Measurements from ENCODE around the gene PGAP2. TPM values are rescaled to one million over a fixed set of nuclear protein-coding genes. Genes with fewer than 3 reads are reported as not detected.
A peak's percentile ranks its signal among the peaks of the same experiment; 100 is the strongest.

Gene PGAP2
- total RNA-seq (2014; rRNA removed; shearing (Covaris generic)) (43.2 TPM in 2 replicates), polyA plus RNA-seq (2016; fragmentation: Nextera tagmentation; extraction: Ambion mirVana) (37.8 and 39.3 TPM in 2 replicates)
- long read RNA-seq, transcript PGAP2-207 (6 exons, 931 nt): major isoform, 11 of 46 reads
- long read RNA-seq, transcript PGAP2-227 (5 exons, 1,530 nt): minor isoform, 7 of 46 reads
- long read RNA-seq, partial matches to known transcripts: 1 of 46 reads
- long read RNA-seq, other reads (novel, unspliced or antisense): 22 of 46 reads

- no peak for TF ChIP-seq REST (IDR thresholded peaks at IDR 0.05; ENCODE audit: unreplicated experiment)
- TF ChIP-seq POLR2AphosphoS5 (IDR thresholded peaks at IDR 0.05; ENCODE audit: low read depth): peak; percentile 85
- no peak for TF ChIP-seq JUNB (IDR thresholded peaks at IDR 0.05; ENCODE audit: unreplicated experiment)
- TF ChIP-seq CREB1 (CRISPR knock-in tag; IDR thresholded peaks at IDR 0.05; ENCODE audit: low read depth): peak; percentile 47; the same call in 1 of the 2 replicates
- no peak for TF ChIP-seq ZNF462 (CRISPR knock-in tag; IDR thresholded peaks at IDR 0.05)
- TF ChIP-seq CTCF (conservative IDR thresholded peaks at IDR 0.05; ENCODE audit: low read depth in 2 of 2): peak; percentile 79
- 0 out of 2 replicates have a peak, but pooled peaks have one; percentile 37 for TF ChIP-seq ZNF331 (CRISPR knock-in tag; IDR thresholded peaks at IDR 0.05; ENCODE audit: low read depth)
- no peak for TF ChIP-seq ZNF114 (CRISPR knock-in tag; IDR thresholded peaks at IDR 0.05)
- TF ChIP-seq ETS1 (IDR thresholded peaks at IDR 0.05): peak; percentile 48; the same call in 1 of the 2 replicates
- TF ChIP-seq STAT1 (IDR thresholded peaks at IDR 0.05; ENCODE audit: unreplicated experiment): no peak
- 0 out of 2 replicates have a peak, but pooled peaks cover 3% of the 10 kb centered on the region for H3F3A ChIP-seq (replicated peaks; ENCODE audit: low read depth)
- H3K4me3 Mint-ChIP-seq: peak within 1 kb of the TSS; percentile 97
- H3K27ac Mint-ChIP-seq: peak within 1 kb of the TSS; percentile 98
- H3K27ac ChIP-seq (ENCODE audit: low read depth): peak within 1 kb of the TSS; percentile 91
- DNase-seq (ENCODE audit: low spot score) (peak; percentile 91), ATAC-seq (peak; percentile 91)
- peak within 1 kb of the TSS; percentile 99 for H2AFZ ChIP-seq
- peaks cover 11% of the 10 kb centered on the region; the same call in 1 of the 2 replicates for H3K79me2 ChIP-seq (replicated peaks; ENCODE audit: insufficient read depth)
- peaks cover 16% of the 10 kb centered on the region for H3K4me1 Mint-ChIP-seq
- peak within 1 kb of the TSS; percentile 92 for H3K4me3 ChIP-seq
- no peaks in the 10 kb centered on the region for H3K36me3 ChIP-seq (ENCODE audit: insufficient read depth)
- H3K9me2 ChIP-seq (ENCODE audit: insufficient read depth): no peaks in the 10 kb centered on the region
- H4K20me1 ChIP-seq (replicated peaks; ENCODE audit: insufficient read depth): no peaks in the 10 kb centered on the region; the same call in 1 of the 2 replicates
- H3K4me2 ChIP-seq: peak within 1 kb of the TSS; percentile 96
- H3K9me3 Mint-ChIP-seq: no peaks in the 10 kb centered on the region
- no peaks in the 10 kb centered on the region for H3K27me3 ChIP-seq (ENCODE audit: insufficient read depth)
- no peaks in the 10 kb centered on the region; the same call in 1 of the 2 replicates for H3K4me1 ChIP-seq (ENCODE audit: insufficient read depth)
- peaks cover 8% of the 10 kb centered on the region for H3K27me3 Mint-ChIP-seq (ENCODE audit: insufficient read depth, low read depth, poor library complexity)
- H3K36me3 Mint-ChIP-seq (ENCODE audit: low read depth): no peaks in the 10 kb centered on the region; the same call in 2 of the 3 replicates
These were observed at the start of gene PGAP2 for GRCh38 chr11:3807909-3808860. Gene PGAP2 (plus strand): TSS chr11:3808560. CDS start chr11:3811260, 2,700 bp downstream.
